ENCODE data around the gene MAPKAPK3. TPM values are rescaled to one million over a fixed set of nuclear protein-coding genes. Genes with fewer than 3 reads are reported as not detected.
"Not testable (repeated sequence)": the region's sequence is repeated elsewhere in the genome, so short reads cannot be mapped to it uniquely, and the experiment has no call there.

Gene MAPKAPK3
- total and polyA plus RNA-seq, 2 experiments from 2014 or later: 40.5 to 43.1 TPM

DNA sequence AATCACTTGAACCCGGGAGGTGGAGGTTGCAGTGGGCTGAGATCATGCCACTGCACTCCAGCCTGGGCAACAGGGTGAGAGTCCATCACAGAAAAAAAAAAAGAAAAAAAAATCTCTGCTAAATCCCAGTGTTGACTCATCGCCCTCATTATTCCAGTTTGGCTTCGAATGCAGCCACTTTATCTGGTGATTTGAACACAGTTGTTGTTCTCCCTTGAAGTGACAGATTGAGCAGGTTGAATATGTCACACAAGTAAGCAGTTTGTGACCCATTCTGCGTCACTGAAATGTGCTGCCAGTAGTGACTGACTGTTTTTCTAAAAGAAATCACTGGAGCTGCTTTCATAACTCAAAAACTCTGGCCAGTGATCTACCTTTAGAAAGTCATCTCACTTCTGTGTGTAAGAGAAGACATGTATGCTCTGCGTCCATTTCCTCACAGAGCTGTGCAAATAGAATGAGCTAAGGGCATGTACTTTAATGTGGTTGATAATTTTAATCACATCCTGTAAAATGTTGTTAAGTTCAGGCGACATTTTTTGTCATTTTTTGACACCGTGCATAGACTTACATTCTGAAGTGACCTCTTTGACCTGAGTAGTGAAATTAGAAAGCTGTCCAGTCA is 70.3 kb downstream of the MAPKAPK3 start:
- H3K27me3 ChIP-seq: peaks cover 10% of the 10 kb centered on the region
- no peak for DNase-seq (ENCODE audit: low spot score)
- no peak overlapping the region for H3K27ac ChIP-seq
- no peaks in the 10 kb centered on the region for H3K36me3 ChIP-seq (replicated peaks; ENCODE audit: insufficient read depth, low read depth)
- H3K4me1 ChIP-seq (ENCODE audit: insufficient read depth): no peaks in the 10 kb centered on the region
- H4K20me1 ChIP-seq (ENCODE audit: insufficient read depth, poor library complexity, severe bottlenecking): no peaks in the 10 kb centered on the region
- H3K9me2 ChIP-seq (replicated peaks; ENCODE audit: insufficient read depth): no peaks in the 10 kb centered on the region
- no peak overlapping the region for H3K4me3 ChIP-seq
- no peaks in the 10 kb centered on the region for H3K9me3 ChIP-seq (ENCODE audit: low read depth)
- H3K4me2 ChIP-seq: no peak overlapping the region
- 86% methylated on average over 7 of the region's 7 CpGs for WGBS (ENCODE audit: low lambda C conversion rate, missing lambda C conversion rate)
- no peaks in the 10 kb centered on the region for H3K79me2 ChIP-seq
- H2AFZ ChIP-seq: no peak overlapping the region
- TF ChIP-seq EZH2 (IDR thresholded peaks at IDR 0.05; ENCODE audit: borderline replicate concordance) (no peak), EZH2phosphoT487 (IDR thresholded peaks at IDR 0.05; ENCODE audit: low read depth, severe bottlenecking, unreplicated experiment) (no peak)
- TF ChIP-seq, protein P1, sequence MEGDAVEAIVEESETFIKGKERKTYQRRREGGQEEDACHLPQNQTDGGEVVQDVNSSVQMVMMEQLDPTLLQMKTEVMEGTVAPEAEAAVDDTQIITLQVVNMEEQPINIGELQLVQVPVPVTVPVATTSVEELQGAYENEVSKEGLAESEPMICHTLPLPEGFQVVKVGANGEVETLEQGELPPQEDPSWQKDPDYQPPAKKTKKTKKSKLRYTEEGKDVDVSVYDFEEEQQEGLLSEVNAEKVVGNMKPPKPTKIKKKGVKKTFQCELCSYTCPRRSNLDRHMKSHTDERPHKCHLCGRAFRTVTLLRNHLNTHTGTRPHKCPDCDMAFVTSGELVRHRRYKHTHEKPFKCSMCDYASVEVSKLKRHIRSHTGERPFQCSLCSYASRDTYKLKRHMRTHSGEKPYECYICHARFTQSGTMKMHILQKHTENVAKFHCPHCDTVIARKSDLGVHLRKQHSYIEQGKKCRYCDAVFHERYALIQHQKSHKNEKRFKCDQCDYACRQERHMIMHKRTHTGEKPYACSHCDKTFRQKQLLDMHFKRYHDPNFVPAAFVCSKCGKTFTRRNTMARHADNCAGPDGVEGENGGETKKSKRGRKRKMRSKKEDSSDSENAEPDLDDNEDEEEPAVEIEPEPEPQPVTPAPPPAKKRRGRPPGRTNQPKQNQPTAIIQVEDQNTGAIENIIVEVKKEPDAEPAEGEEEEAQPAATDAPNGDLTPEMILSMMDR (IDR thresholded peaks at IDR 0.05; ENCODE audit: poor library complexity): no peak

- no peak overlapping the region for H3K4me2 ChIP-seq
- DNase-seq (ENCODE audit: low spot score): no peak
- H3K27ac ChIP-seq: no peak overlapping the region
- H3K4me3 ChIP-seq: no peak overlapping the region
- H3K36me3 ChIP-seq (replicated peaks; ENCODE audit: insufficient read depth, low read depth): no peaks in the 10 kb centered on the region
- no peaks in the 10 kb centered on the region for H4K20me1 ChIP-seq (ENCODE audit: insufficient read depth, poor library complexity, severe bottlenecking)
- H3K79me2 ChIP-seq: no peaks in the 10 kb centered on the region
- 93% methylated on average over 2 of the region's 2 CpGs for WGBS (ENCODE audit: low lambda C conversion rate, missing lambda C conversion rate)
- H3K27me3 ChIP-seq: peaks cover 9% of the 10 kb centered on the region
- no peak overlapping the region for H2AFZ ChIP-seq
- H3K4me1 ChIP-seq (ENCODE audit: insufficient read depth): no peaks in the 10 kb centered on the region
- no peak for TF ChIP-seq EZH2phosphoT487 (IDR thresholded peaks at IDR 0.05; ENCODE audit: low read depth, severe bottlenecking, unreplicated experiment)
- TF ChIP-seq, protein P1 (IDR thresholded peaks at IDR 0.05; ENCODE audit: poor library complexity): no peak
- TF ChIP-seq EZH2 (IDR thresholded peaks at IDR 0.05; ENCODE audit: borderline replicate concordance): no peak
- no peaks in the 10 kb centered on the region for H3K9me3 ChIP-seq (ENCODE audit: low read depth)
- H3K9me2 ChIP-seq (replicated peaks; ENCODE audit: insufficient read depth): no peaks in the 10 kb centered on the region
These were observed 71.0 kb downstream of the MAPKAPK3 start for GRCh38 chr3:50687916-50688315.

GRCh38 chr3:50688602-50689001 is 71.7 kb downstream of the MAPKAPK3 start:
- not testable (repeated sequence) for H3K4me2 ChIP-seq; H3K79me2 ChIP-seq; H3K36me3 ChIP-seq (replicated peaks; ENCODE audit: insufficient read depth, low read depth); H4K20me1 ChIP-seq (ENCODE audit: insufficient read depth, poor library complexity, severe bottlenecking); H3K4me3 ChIP-seq; H3K27ac ChIP-seq; H3K9me3 ChIP-seq (ENCODE audit: low read depth); H3K27me3 ChIP-seq; H2AFZ ChIP-seq; H3K9me2 ChIP-seq (replicated peaks; ENCODE audit: insufficient read depth); DNase-seq (ENCODE audit: low spot score); H3K4me1 ChIP-seq (ENCODE audit: insufficient read depth)
- 82% methylated on average over 4 of the region's 4 CpGs for WGBS (ENCODE audit: low lambda C conversion rate, missing lambda C conversion rate)

DNA sequence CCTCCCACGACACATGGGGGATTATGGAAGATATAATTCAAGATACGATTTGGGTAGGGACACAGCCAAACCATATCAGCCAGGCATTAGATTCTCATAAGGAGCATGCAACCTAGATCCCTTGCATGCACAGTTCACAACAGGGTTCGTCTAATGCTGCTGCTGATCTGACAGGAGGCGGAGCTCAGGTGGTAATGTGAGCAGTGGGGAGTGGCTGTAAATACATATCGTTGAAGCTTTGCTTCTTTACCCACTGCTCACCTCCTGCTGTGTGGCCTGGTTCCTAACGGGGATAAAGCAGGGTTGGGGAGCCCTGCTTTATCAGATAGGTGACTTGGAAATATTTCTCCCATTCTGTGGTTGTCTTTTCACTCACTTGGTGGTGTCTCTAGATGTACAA is 72.6 kb downstream of the MAPKAPK3 start:
- H4K20me1 ChIP-seq (ENCODE audit: insufficient read depth, poor library complexity, severe bottlenecking): no peaks in the 10 kb centered on the region
- no peak overlapping the region for H3K4me3 ChIP-seq
- H3K27ac ChIP-seq: no peak overlapping the region
- H3K4me2 ChIP-seq: no peak overlapping the region
- H3K27me3 ChIP-seq: no peaks in the 10 kb centered on the region
- H3K79me2 ChIP-seq: no peaks in the 10 kb centered on the region
- no peaks in the 10 kb centered on the region for H3K9me3 ChIP-seq (ENCODE audit: low read depth)
- H3K36me3 ChIP-seq (replicated peaks; ENCODE audit: insufficient read depth, low read depth): no peaks in the 10 kb centered on the region
- WGBS (ENCODE audit: low lambda C conversion rate, missing lambda C conversion rate): 45% methylated on average over 6 of the region's 6 CpGs
- no peaks in the 10 kb centered on the region for H3K9me2 ChIP-seq (replicated peaks; ENCODE audit: insufficient read depth)
- no peak for DNase-seq (ENCODE audit: low spot score)
- H3K4me1 ChIP-seq (ENCODE audit: insufficient read depth): no peaks in the 10 kb centered on the region
- TF ChIP-seq, protein P1 (IDR thresholded peaks at IDR 0.05; ENCODE audit: poor library complexity): no peak
- TF ChIP-seq EZH2 (IDR thresholded peaks at IDR 0.05; ENCODE audit: borderline replicate concordance) (no peak), EZH2phosphoT487 (IDR thresholded peaks at IDR 0.05; ENCODE audit: low read depth, severe bottlenecking, unreplicated experiment) (no peak)
- H2AFZ ChIP-seq: no peak overlapping the region

Measured in hepatocyte (in vitro differentiated cells).